HepG2 (cell line): Measurements from ENCODE around the gene STOM. TPM values are rescaled to one million over a fixed set of nuclear protein-coding genes. Genes with fewer than 3 reads are reported as not detected.
A peak's percentile ranks its signal among the peaks of the same experiment; 100 is the strongest.

Experiments used
- CCDC6 ChIP-seq: sonication (generic); formaldehyde crosslinking; IDR thresholded peaks from 2 replicates; pipeline ENCODE4 v1.8.1; 2022; ENCODE audit warnings: mild to moderate bottlenecking, missing genetic modification reagents, moderate library complexity
- CEBPG ChIP-seq: IDR thresholded peaks from 2 replicates; pipeline ENCODE4 v1.6.1; 2016
- CHD4 ChIP-seq: fragments of 200-600 bp; sonication (generic); IDR thresholded peaks from 2 replicates; pipeline ENCODE4 v1.7.0; 2017; ENCODE audit warnings: mild to moderate bottlenecking, low read length, borderline replicate concordance
- GATAD1 ChIP-seq: IDR thresholded peaks from 2 replicates; pipeline ENCODE4 v1.6.1; 2016; ENCODE audit warnings: missing genetic modification reagents, missing compliant biosample characterization
- HMG20A ChIP-seq: IDR thresholded peaks from 2 replicates; pipeline ENCODE4 v1.6.1; 2016; ENCODE audit warnings: borderline replicate concordance
- HOXD1 ChIP-seq: sonication (generic); formaldehyde crosslinking; IDR thresholded peaks from 2 replicates; pipeline ENCODE4 v1.5.0; 2020; ENCODE audit warnings: missing genetic modification reagents
- KLF11 ChIP-seq: IDR thresholded peaks from 2 replicates; pipeline ENCODE4 v1.6.1; 2016; ENCODE audit warnings: missing compliant biosample characterization
- NCOA2 ChIP-seq: sonication (generic); formaldehyde crosslinking; IDR thresholded peaks from 2 replicates; pipeline ENCODE4 v1.8.0; 2022; ENCODE audit warnings: inconsistent platforms
- NKX3-1 ChIP-seq: sonication (generic); formaldehyde crosslinking; IDR thresholded peaks from 2 replicates; pipeline ENCODE4 v1.5.0; 2020; ENCODE audit warnings: missing genetic modification reagents
- POLR2G ChIP-seq: fragments of 200-400 bp; formaldehyde crosslinking; IDR thresholded peaks from 2 replicates; pipeline ENCODE4 v1.6.1; 2018; ENCODE audit warnings: mild to moderate bottlenecking, low read depth, low read length, moderate library complexity
- SPEN ChIP-seq: sonication (generic); formaldehyde crosslinking; IDR thresholded peaks from 2 replicates; pipeline ENCODE4 v1.5.1; 2020; ENCODE audit warnings: low read depth, mild to moderate bottlenecking, missing genetic modification reagents
- U2AF1 ChIP-seq: fragments of 200-400 bp; formaldehyde crosslinking; optimal IDR thresholded peaks from 2 replicates; pipeline ENCODE3; 2017; ENCODE audit warnings: mild to moderate bottlenecking, low read depth, low read length
- ZFP36L2 ChIP-seq: sonication (generic); formaldehyde crosslinking; IDR thresholded peaks from 2 replicates; pipeline ENCODE4 v1.4.0; 2020; ENCODE audit warnings: missing genetic modification reagents
- ZFY ChIP-seq: sonication (generic); formaldehyde crosslinking; IDR thresholded peaks from 2 replicates; pipeline ENCODE4 v1.4.0; 2020; ENCODE audit warnings: missing genetic modification reagents
- ZNF124 ChIP-seq: sonication (generic); formaldehyde crosslinking; IDR thresholded peaks from 2 replicates; pipeline ENCODE4 v1.4.0; 2020; ENCODE audit warnings: missing genetic modification reagents
- ZNF549 ChIP-seq: sonication (generic); formaldehyde crosslinking; IDR thresholded peaks from 2 replicates; pipeline ENCODE4 v1.5.0; 2020; ENCODE audit warnings: missing genetic modification reagents
- ZNF563 ChIP-seq: sonication (generic); formaldehyde crosslinking; IDR thresholded peaks from 2 replicates; pipeline ENCODE4 v1.8.0; 2022; ENCODE audit warnings: mild to moderate bottlenecking, moderate library complexity, missing genetic modification reagents
- ZNF777 ChIP-seq: sonication (generic); formaldehyde crosslinking; IDR thresholded peaks from 2 replicates; pipeline ENCODE4 v1.4.0; 2020; ENCODE audit warnings: missing genetic modification reagents
- ZNF878 ChIP-seq: sonication (generic); formaldehyde crosslinking; IDR thresholded peaks from 2 replicates; pipeline ENCODE4 v1.8.1; 2023; ENCODE audit warnings: mild to moderate bottlenecking, missing genetic modification reagents, moderate library complexity
- ZSCAN31 ChIP-seq: sonication (generic); formaldehyde crosslinking; IDR thresholded peaks from 2 replicates; pipeline ENCODE4 v1.5.0; 2020; ENCODE audit warnings: low read depth, mild to moderate bottlenecking, missing genetic modification reagents
- polyA plus RNA-seq, 8 experiments: library from polyadenylated mRNA; depleted of rRNA in 3 of 8; stranded (reverse) in 7 of 8; unstranded in 1 of 8; fragments of >200 nt; fragmentation: Illumina TruSeq in 4 of 8; extraction: Trizol in 4 of 8; gene quantifications; 2 replicates each; pipeline versions ENCODE4 v1.2.1 to v1.2.3, GENCODE V29; 2011 to 2016; ENCODE audit warnings: low read depth in 4 of 8, missing spikeins in 1 of 8, mixed read lengths in 1 of 8; ENCODE audit not compliant: insufficient read depth in 1 of 8
- total RNA-seq, 5 experiments: library from RNA; depleted of rRNA; stranded (reverse); fragments of >200 nt; fragmentation: Illumina TruSeq; extraction: Trizol; gene quantifications; 2 replicates each; pipeline ENCODE4 v1.2.3, GENCODE V29; 2016; ENCODE audit warnings: low read depth in 1 of 5
- TF ChIP-seq, protein P1 (sequence below): sonication (generic); formaldehyde crosslinking; IDR thresholded peaks from 2 replicates; pipeline ENCODE4 v1.8.1; 2023; ENCODE audit warnings: mild to moderate bottlenecking, missing genetic modification reagents
- TF ChIP-seq, protein P2 (sequence below): sonication (generic); formaldehyde crosslinking; IDR thresholded peaks from 2 replicates; pipeline ENCODE4 v1.4.0; 2020; ENCODE audit warnings: missing genetic modification reagents, borderline replicate concordance
- TF ChIP-seq, protein P3 (sequence below): sonication (generic); formaldehyde crosslinking; IDR thresholded peaks from 2 replicates; pipeline ENCODE4 v1.4.0; 2020; ENCODE audit warnings: missing genetic modification reagents, borderline replicate concordance

Gene STOM
- total and polyA plus RNA-seq, 2 of the 13 experiments (the other 11 are each of a cell fraction or from before 2014, with no cell fraction given): 43.6 to 165 TPM

DNA sequence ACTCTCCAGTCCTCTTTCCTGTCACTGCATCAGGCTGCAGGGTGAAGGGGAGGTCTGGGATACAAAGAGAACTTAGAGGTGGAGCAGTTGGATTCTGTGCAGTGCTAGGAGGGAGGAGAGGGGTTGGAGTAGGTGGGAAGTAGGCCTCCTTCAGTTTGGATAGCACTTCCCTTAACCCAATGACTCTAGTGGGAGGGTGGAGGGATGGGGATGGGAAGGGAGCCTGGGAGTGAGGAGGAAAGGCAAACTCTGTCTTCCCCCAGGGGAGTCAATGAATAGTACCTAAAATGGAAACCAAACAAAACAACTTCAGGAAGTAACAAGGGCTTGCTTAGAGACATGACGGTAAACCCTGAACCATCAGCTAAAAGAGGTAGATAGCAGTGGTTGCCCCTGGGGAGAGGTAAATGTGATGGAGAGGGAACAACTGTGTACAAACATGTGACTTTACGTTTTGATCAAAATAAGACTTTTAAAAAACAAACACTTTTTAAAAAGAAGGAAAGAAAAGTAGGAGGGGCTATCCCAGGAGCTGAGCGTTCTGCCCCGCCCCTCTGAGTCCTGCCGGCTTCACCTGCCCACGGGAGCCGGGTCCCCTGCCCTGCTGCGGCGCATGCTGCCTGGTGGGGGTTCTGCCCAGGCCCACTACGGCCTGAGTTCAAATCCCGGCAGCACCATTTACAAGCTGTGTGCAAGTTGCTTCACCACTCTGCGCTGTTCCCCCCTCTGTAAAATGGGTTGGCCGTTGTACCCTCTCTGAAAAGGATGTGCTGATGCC, 71.2 kb downstream of the STOM start (continued):
- 0 out of 2 replicates have a peak, but pooled peaks have one; percentile 19 for TF ChIP-seq CCDC6 (CRISPR knock-in tag)
- 0 out of 2 replicates have a peak, but pooled peaks have one; percentile 9 for TF ChIP-seq ZNF563
- 0 out of 2 replicates have a peak, but pooled peaks have one; percentile 2 for TF ChIP-seq ZSCAN31 (CRISPR knock-in tag)
- 0 out of 2 replicates have a peak, but pooled peaks have one; percentile 31 for TF ChIP-seq ZNF549 (CRISPR knock-in tag)
- no peak for TF ChIP-seq ZNF124
- peak; percentile 50; the same call in 1 of the 2 replicates for TF ChIP-seq HOXD1 (CRISPR knock-in tag)
- TF ChIP-seq HMG20A: no peak
- TF ChIP-seq SPEN (CRISPR knock-in tag): peak; percentile 3; the same call in 1 of the 2 replicates
- TF ChIP-seq KLF11 (CRISPR knock-in tag): no peak
- TF ChIP-seq ZFP36L2: 0 out of 2 replicates have a peak, but pooled peaks have one; percentile 9
- TF ChIP-seq POLR2G: 0 out of 2 replicates have a peak, but pooled peaks have one; percentile 35
- peak; percentile 17 for TF ChIP-seq ZNF777
- TF ChIP-seq, protein P1, sequence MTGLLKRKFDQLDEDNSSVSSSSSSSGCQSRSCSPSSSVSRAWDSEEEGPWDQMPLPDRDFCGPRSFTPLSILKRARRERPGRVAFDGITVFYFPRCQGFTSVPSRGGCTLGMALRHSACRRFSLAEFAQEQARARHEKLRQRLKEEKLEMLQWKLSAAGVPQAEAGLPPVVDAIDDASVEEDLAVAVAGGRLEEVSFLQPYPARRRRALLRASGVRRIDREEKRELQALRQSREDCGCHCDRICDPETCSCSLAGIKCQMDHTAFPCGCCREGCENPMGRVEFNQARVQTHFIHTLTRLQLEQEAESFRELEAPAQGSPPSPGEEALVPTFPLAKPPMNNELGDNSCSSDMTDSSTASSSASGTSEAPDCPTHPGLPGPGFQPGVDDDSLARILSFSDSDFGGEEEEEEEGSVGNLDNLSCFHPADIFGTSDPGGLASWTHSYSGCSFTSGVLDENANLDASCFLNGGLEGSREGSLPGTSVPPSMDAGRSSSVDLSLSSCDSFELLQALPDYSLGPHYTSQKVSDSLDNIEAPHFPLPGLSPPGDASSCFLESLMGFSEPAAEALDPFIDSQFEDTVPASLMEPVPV (CRISPR knock-in tag): peak; percentile 71; the same call in 1 of the 2 replicates
- no peak; the same call in 1 of the 2 replicates for TF ChIP-seq NCOA2 (CRISPR knock-in tag)
- no peak for TF ChIP-seq ZNF878 (CRISPR knock-in tag)
- TF ChIP-seq, protein P2, sequence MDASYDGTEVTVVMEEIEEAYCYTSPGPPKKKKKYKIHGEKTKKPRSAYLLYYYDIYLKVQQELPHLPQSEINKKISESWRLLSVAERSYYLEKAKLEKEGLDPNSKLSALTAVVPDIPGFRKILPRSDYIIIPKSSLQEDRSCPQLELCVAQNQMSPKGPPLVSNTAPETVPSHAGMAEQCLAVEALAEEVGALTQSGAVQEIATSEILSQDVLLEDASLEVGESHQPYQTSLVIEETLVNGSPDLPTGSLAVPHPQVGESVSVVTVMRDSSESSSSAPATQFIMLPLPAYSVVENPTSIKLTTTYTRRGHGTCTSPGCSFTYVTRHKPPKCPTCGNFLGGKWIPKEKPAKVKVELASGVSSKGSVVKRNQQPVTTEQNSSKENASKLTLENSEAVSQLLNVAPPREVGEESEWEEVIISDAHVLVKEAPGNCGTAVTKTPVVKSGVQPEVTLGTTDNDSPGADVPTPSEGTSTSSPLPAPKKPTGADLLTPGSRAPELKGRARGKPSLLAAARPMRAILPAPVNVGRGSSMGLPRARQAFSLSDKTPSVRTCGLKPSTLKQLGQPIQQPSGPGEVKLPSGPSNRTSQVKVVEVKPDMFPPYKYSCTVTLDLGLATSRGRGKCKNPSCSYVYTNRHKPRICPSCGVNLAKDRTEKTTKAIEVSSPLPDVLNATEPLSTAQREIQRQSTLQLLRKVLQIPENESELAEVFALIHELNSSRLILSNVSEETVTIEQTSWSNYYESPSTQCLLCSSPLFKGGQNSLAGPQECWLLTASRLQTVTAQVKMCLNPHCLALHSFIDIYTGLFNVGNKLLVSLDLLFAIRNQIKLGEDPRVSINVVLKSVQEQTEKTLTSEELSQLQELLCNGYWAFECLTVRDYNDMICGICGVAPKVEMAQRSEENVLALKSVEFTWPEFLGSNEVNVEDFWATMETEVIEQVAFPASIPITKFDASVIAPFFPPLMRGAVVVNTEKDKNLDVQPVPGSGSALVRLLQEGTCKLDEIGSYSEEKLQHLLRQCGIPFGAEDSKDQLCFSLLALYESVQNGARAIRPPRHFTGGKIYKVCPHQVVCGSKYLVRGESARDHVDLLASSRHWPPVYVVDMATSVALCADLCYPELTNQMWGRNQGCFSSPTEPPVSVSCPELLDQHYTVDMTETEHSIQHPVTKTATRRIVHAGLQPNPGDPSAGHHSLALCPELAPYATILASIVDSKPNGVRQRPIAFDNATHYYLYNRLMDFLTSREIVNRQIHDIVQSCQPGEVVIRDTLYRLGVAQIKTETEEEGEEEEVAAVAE (CRISPR knock-in tag): 0 out of 2 replicates have a peak, but pooled peaks have one; percentile 29
- peak; percentile 3; the same call in 1 of the 2 replicates for TF ChIP-seq ZFY (CRISPR knock-in tag)
- TF ChIP-seq, protein P3, sequence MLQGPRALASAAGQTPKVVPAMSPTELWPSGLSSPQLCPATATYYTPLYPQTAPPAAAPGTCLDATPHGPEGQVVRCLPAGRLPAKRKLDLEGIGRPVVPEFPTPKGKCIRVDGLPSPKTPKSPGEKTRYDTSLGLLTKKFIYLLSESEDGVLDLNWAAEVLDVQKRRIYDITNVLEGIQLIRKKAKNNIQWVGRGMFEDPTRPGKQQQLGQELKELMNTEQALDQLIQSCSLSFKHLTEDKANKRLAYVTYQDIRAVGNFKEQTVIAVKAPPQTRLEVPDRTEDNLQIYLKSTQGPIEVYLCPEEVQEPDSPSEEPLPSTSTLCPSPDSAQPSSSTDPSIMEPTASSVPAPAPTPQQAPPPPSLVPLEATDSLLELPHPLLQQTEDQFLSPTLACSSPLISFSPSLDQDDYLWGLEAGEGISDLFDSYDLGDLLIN (CRISPR knock-in tag): 0 out of 2 replicates have a peak, but pooled peaks have one; percentile 62
- TF ChIP-seq CHD4: peak; percentile 29; the same call in 1 of the 2 replicates
- 0 out of 2 replicates have a peak, but pooled peaks have one; percentile 7 for TF ChIP-seq CEBPG (CRISPR knock-in tag)
- TF ChIP-seq U2AF1: peak; percentile 71
- TF ChIP-seq NKX3-1 (CRISPR knock-in tag): peak; percentile 7; the same call in 1 of the 2 replicates
- TF ChIP-seq GATAD1 (CRISPR knock-in tag): no peak
